Nephron (organoid): ENCODE measurements around the gene OR52I2.
A peak's percentile ranks its signal among the peaks of the same experiment; 100 is the strongest.

Experiments used
- H3K27ac Mint-ChIP-seq, 3 experiments: 2 replicates each; pipeline ENCODE4 v1.8.0; 2020; ENCODE audit warnings: mixed read lengths in 3 of 3, mild to moderate bottlenecking in 2 of 3, moderate library complexity in 1 of 3
- H3K27me3 Mint-ChIP-seq: 2 replicates; pipeline ENCODE4 v1.8.0; 2021; ENCODE audit warnings: low read depth, mild to moderate bottlenecking, moderate library complexity, mixed read lengths
- H3K36me3 Mint-ChIP-seq: 2 replicates; pipeline ENCODE4 v1.8.0; 2020; ENCODE audit warnings: low read depth, mixed read lengths
- H3K4me1 Mint-ChIP-seq: 2 replicates; pipeline ENCODE4 v1.8.0; 2020; ENCODE audit warnings: mixed read lengths
- H3K4me3 Mint-ChIP-seq, 3 experiments: 2 replicates each; pipeline ENCODE4 v1.8.0; 2020; ENCODE audit warnings: mild to moderate bottlenecking in 3 of 3, mixed read lengths in 3 of 3, moderate library complexity in 2 of 3
- H3K9me3 Mint-ChIP-seq: 2 replicates; pipeline ENCODE4 v1.8.0; 2020; ENCODE audit warnings: mixed read lengths
- CTCF ChIP-seq, 3 experiments: fragments of 200-600 bp; sonication (generic); IDR thresholded peaks; one replicate each; pipeline ENCODE4 v1.5.0; 2021; ENCODE audit warnings: antibody characterized with exemption in 3 of 3; ENCODE audit not compliant: unreplicated experiment in 3 of 3

OR52I2 gene

GRCh38 chr11:4593739-4594138, 12.2 kb downstream of the OR52I2 start, which contains the start of gene OR52I1:
Gene OR52I1, plus strand, starts transcription at chr11:4594039. Its CDS starts 0 bp downstream, at chr11:4594039.
- no peaks in the 10 kb centered on the region for H3K27me3 Mint-ChIP-seq
- H3K36me3 Mint-ChIP-seq, result peaks cover 8% of the 10 kb centered on the region
- no peak within 1 kb of the TSS for H3K4me3 Mint-ChIP-seq
- TF ChIP-seq CTCF (IDR thresholded peaks at IDR 0.05; ENCODE audit: unreplicated experiment in 3 of 3), result no peak
- no peaks in the 10 kb centered on the region for H3K9me3 Mint-ChIP-seq
- H3K27ac Mint-ChIP-seq, result no peak within 1 kb of the TSS
- H3K4me1 Mint-ChIP-seq, result no peaks in the 10 kb centered on the region

- H3K4me1 Mint-ChIP-seq, result peaks cover 19% of the 10 kb centered on the region
- no peak for TF ChIP-seq CTCF (IDR thresholded peaks at IDR 0.05; ENCODE audit: unreplicated experiment in 3 of 3)
- no peaks in the 10 kb centered on the region for H3K9me3 Mint-ChIP-seq
Measured at GRCh38 chr11:4605057-4605456, 23.5 kb downstream of the OR52I2 start.

GRCh38 chr11:4606231-4607015, 24.9 kb downstream of the OR52I2 start:
- TF ChIP-seq CTCF (IDR thresholded peaks at IDR 0.05; ENCODE audit: unreplicated experiment in 3 of 3), result no peak
- H3K27me3 Mint-ChIP-seq, result no peaks in the 10 kb centered on the region
- H3K36me3 Mint-ChIP-seq, result peaks cover 22% of the 10 kb centered on the region
- H3K4me1 Mint-ChIP-seq, result peaks cover 19% of the 10 kb centered on the region
- no peaks in the 10 kb centered on the region for H3K9me3 Mint-ChIP-seq
- peak overlapping the region; percentile 90 to 93 (median 93) for H3K4me3 Mint-ChIP-seq
- H3K27ac Mint-ChIP-seq, result peak overlapping the region; percentile 83 to 98 (median 86)

More at GRCh38 chr11:4605057-4605456, 23.5 kb downstream of the OR52I2 start:
- peak overlapping the region in 1 of 3 experiments; percentile 43 for H3K4me3 Mint-ChIP-seq
- no peaks in the 10 kb centered on the region for H3K27me3 Mint-ChIP-seq
- peaks cover 35% of the 10 kb centered on the region for H3K36me3 Mint-ChIP-seq
- no peak overlapping the region for H3K27ac Mint-ChIP-seq

- Mint-ChIP-seq H3K36me3 (peaks cover 17% of the 10 kb centered on the region), H3K4me3 (peak overlapping the region; percentile 90 to 93 (median 93)), H3K9me3 (no peaks in the 10 kb centered on the region)
Measured at GRCh38 chr11:4607096-4607495, 25.6 kb downstream of the OR52I2 start.

GRCh38 chr11:4607781-4608666, 26.5 kb downstream of the OR52I2 start, which contains the start of gene TRIM68:
Gene TRIM68, minus strand, starts transcription at chr11:4608231. Its CDS starts 2,727 bp downstream, at chr11:4605504.
- Mint-ChIP-seq H3K9me3 (no peaks in the 10 kb centered on the region), H3K36me3 (peaks cover 13% of the 10 kb centered on the region), H3K4me3 (peak within 1 kb of the TSS; percentile 90 to 93 (median 93)), H3K27me3 (no peaks in the 10 kb centered on the region), H3K27ac (peak within 1 kb of the TSS; percentile 83 to 98 (median 86)), H3K4me1 (peaks cover 19% of the 10 kb centered on the region)
- no peak for TF ChIP-seq CTCF (IDR thresholded peaks at IDR 0.05; ENCODE audit: unreplicated experiment in 3 of 3)

More at GRCh38 chr11:4607096-4607495, 25.6 kb downstream of the OR52I2 start:
- Mint-ChIP-seq H3K27me3 (no peaks in the 10 kb centered on the region), H3K4me1 (peaks cover 19% of the 10 kb centered on the region), H3K27ac (peak overlapping the region; percentile 83 to 98 (median 86))
- no peak for TF ChIP-seq CTCF (IDR thresholded peaks at IDR 0.05; ENCODE audit: unreplicated experiment in 3 of 3)
